Renal cortex interstitium (tissue), 11 donors: ENCODE results near the gene GTPBP4. TPM values are rescaled to one million over a fixed set of nuclear protein-coding genes. Genes with fewer than 3 reads are reported as not detected.

ENCODE experiments used
- DNase-seq, 11 donors: peaks; one replicate each; pipeline ENCODE4 v3.0.0-alpha.2; 2013; ENCODE audit warnings: low read depth in 9 of 11, low spot score in 4 of 11; ENCODE audit errors: extremely low read depth in 1 of 11
- polyA plus RNA-seq, 3 donors: library from polyadenylated mRNA; unstranded; fragments of 120-200 nt; gene quantifications; one replicate each; pipeline ENCODE4 v1.2.1, GENCODE V29; 2013; ENCODE audit not compliant: insufficient read length in 3 of 3

The GTPBP4 gene
- polyA plus RNA-seq, 3 donors = 57.9 to 64.5 (median 63.9) TPM

- no peak for DNase-seq
Measured at GRCh38 chr10:983971-984655, 4.1 kb upstream of the GTPBP4 start.

- DNase-seq = no peak
Measured at GRCh38 chr10:985361-985760, 2.9 kb upstream of the GTPBP4 start.

GRCh38 chr10:986137-986825 lies 2.0 kb upstream of the GTPBP4 start:
- no peak for DNase-seq

- no peak for DNase-seq
Measured at GRCh38 chr10:986881-987619, 1.2 kb upstream of the GTPBP4 start.

- no peak for DNase-seq
Measured at GRCh38 chr10:987620-987869, 689 bp upstream of the GTPBP4 start.

GRCh38 chr10:988667-989545 lies 672 bp downstream of the GTPBP4 start:
- DNase-seq = no peak

GRCh38 chr10:990808-991207 lies 2.6 kb downstream of the GTPBP4 start:
- DNase-seq = no peak

GRCh38 chr10:992467-992866 lies 4.2 kb downstream of the GTPBP4 start:
- DNase-seq = no peak

GRCh38 chr10:992871-993270 lies 4.6 kb downstream of the GTPBP4 start:
- no peak for DNase-seq

- no peak for DNase-seq
Measured at GRCh38 chr10:994836-995558, 6.8 kb downstream of the GTPBP4 start.

- DNase-seq = no peak
Measured at GRCh38 chr10:995559-995926, 7.3 kb downstream of the GTPBP4 start.

- DNase-seq = no peak
Measured at GRCh38 chr10:996031-996430, 7.8 kb downstream of the GTPBP4 start.

- no peak for DNase-seq
Measured at GRCh38 chr10:997266-998022, 9.2 kb downstream of the GTPBP4 start.

GRCh38 chr10:1002425-1003006 lies 14.3 kb downstream of the GTPBP4 start:
- no peak for DNase-seq

- no peak for DNase-seq
Measured at GRCh38 chr10:1003884-1004670, 15.8 kb downstream of the GTPBP4 start.

GRCh38 chr10:1006573-1006972 lies 18.3 kb downstream of the GTPBP4 start:
- no peak for DNase-seq

- no peak for DNase-seq
Measured at GRCh38 chr10:1007583-1007982, 19.3 kb downstream of the GTPBP4 start.
